Measurements from ENCODE around the gene CTSZ. TPM values are rescaled to one million over a fixed set of nuclear protein-coding genes. Genes with fewer than 3 reads are reported as not detected.
A peak's percentile ranks its signal among the peaks of the same experiment; 100 is the strongest.
"Not testable (repeated sequence)": the region's sequence is repeated elsewhere in the genome, so short reads cannot be mapped to it uniquely, and the experiment has no call there.

The CTSZ gene
- polyA plus RNA-seq, 12 donors: 56.0 to 108 (median 65.1) TPM; not detected in 1

- DNase-seq: peak; percentile 40
Measured at GRCh38 chr20:58981628-58982364, 25.3 kb downstream of the CTSZ start.

DNA sequence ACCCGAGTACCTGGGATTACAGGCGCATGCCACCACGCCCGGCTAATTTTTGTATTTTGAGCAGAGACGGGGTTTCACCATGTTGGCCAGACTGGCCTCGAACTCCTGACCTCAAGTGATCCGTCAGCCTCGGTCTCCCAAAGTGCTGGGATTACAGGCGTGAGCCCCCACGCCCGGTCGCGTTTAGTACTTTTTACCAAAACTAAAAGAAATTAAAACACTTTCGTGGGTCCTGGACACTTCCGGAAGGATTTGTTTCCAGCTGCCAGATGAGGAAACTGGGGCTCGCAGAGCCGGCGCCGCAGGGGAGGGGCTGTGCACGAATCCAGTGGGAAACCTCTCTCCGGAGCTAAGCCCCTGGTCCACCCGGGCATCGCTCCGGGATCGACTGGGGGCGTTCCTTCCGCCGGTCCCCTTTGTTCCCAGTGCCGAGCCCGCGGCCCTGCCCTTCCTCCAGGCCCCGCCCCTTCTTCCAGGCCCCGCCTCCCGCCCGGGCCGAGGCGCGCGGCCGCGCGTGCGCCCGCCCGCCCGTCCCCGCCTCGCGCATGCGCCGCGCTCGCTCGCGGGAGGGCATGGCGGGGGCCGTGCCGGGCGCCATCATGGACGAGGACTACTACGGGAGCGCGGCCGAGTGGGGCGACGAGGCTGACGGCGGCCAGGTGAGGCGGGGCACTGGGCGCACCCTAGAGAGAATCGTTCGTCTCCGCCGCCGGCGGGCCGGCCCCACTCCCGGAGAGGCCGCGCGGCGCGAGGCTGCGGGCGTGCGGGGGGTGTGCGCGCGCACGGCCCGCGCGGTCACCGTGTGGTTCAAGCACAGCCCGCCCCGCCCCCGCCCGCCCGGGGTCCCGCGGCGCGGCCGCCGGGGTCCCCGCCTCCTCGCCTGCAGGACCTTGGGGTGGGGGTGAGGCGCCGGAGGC, 26.1 kb downstream of the CTSZ start, which contains the start of gene NELFCD:
Gene NELFCD (plus strand): TSS at position 546 of the 917 bp plus-strand sequence. CDS start 54 bp downstream, at position 600.
- peak; percentile 82 for DNase-seq

- DNase-seq: no peak
Measured at GRCh38 chr20:58978351-58979190, 28.5 kb downstream of the CTSZ start.

GRCh38 chr20:58976061-58976730, 30.9 kb downstream of the CTSZ start:
- no peak for DNase-seq

DNA sequence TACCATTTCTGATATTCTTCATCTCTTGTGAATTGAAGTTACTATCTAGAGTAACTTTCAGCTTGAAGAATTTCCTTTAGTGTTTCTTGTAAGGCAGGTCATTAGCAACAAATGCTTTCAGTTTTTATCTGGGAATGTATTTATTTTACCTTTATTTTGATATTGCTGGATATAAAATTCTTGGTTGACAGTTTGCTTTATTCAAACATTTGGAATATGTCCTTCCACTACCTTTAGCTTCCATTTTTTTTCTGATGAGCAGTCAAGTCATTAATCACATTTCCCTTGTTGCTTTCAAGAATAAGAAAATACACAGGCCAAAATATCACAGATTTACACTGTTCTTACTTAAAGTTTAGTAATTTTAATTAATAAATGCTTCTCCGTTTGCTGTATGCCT, 31.7 kb downstream of the CTSZ start:
- no peak for DNase-seq

GRCh38 chr20:58973866-58974265, 33.2 kb downstream of the CTSZ start:
- no peak for DNase-seq

DNA sequence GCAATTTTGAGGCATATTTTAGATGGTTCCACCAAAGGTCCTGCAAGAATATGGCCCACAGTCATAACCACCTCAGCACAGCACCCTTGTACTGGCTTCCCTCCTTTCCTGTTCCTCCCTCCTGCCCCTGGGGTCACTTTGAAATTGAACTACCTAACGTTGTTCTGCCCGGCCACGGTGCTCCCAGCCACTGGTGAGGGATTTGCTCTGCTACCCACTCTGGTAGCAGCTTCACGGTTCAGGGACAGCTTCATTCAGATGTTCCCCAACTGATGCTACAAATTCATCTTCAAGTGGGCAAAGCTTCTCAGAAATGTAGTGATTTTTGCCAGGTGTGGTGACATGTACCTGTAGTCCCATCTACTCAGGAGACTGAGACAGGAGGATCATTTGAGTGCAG, 33.9 kb downstream of the CTSZ start:
- DNase-seq: no peak

DNA sequence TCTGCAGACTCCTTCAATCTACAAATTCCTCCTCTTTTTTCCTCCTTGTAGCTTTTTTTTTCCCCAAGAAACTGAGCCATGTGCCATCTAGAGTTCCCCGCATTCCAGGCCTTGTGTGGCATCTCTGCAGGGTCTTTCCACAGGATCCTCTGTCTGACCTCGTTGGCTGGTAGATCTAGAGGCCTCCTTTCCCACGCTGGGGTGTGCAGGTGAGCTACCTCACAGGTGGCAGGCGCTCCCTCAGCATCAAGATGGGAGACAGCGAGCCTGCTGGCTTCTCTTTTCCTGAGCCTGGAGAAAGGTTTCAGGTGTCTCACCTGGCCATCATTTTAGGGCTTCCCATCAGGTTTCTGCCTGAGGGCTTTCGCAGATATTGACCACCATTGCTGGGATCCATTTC, 35.6 kb downstream of the CTSZ start:
- no peak for DNase-seq

- no peak for DNase-seq
Measured at GRCh38 chr20:58970146-58970545, 36.9 kb downstream of the CTSZ start.

- no peak for DNase-seq
Measured at GRCh38 chr20:58969439-58969838, 37.6 kb downstream of the CTSZ start.

GRCh38 chr20:58967652-58968429, 39.2 kb downstream of the CTSZ start:
- no peak for DNase-seq

DNA sequence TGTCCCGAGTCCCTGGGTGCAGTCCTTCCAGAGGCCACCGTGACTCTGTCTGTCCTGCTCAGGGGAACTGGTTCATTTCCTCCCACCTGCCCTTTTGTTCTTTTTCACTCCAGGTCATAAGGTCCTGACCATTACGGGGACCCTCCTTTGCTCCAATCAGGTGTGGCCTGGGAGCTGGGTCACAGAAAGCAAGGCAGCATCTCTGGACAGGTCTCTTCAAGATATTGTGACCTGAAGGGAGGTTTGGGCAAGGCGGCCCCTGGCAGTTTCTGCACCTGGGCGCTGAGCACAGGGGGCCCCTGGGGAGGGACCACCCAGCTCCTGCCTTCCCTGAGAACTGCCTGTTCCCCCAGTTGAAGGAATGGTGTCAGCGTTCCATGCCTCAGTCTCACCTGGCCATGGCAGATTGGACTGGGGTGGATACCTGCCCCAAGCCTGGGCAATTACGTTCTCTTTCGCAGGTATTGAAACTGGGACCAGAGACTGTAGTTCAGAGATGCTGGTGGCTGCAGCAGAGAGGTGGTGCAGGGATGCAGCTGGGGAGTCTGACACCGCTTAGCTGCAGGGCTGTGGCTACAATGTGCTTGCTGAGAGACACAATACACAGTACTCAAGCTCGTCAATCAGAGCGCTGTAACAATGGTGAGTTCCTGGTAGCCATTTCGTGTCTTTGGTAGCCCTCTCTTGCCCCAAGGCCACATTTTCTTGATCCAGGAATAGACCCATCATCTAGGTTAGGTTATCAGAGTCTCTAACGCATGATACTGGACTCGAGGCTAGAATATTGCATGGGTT, 41.6 kb downstream of the CTSZ start:
- DNase-seq: no peak

- not testable (repeated sequence) for DNase-seq
Measured at GRCh38 chr20:58963922-58964321, 43.1 kb downstream of the CTSZ start.

- DNase-seq: no peak
Measured at GRCh38 chr20:58963060-58963584, 43.9 kb downstream of the CTSZ start.

DNA sequence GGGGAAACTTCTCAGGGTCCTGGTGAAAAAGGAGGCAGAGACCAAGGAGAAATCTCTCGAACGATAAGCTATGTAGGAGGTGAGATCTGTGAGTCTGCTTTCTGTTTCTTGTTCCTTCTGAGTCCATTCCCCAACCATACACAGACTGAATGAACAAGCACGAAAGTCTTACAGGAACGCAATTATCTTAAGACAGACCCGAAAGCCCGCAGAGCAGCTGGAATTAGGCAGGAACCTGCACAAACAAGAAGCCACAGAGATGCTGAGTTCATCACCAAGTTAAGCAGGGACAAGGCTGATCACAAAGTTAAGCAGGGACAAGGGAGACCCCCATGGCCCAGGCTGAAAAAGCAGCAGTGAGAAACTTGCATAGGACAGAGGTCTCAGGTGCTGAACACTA, 47.4 kb downstream of the CTSZ start:
- DNase-seq: no peak

DNA sequence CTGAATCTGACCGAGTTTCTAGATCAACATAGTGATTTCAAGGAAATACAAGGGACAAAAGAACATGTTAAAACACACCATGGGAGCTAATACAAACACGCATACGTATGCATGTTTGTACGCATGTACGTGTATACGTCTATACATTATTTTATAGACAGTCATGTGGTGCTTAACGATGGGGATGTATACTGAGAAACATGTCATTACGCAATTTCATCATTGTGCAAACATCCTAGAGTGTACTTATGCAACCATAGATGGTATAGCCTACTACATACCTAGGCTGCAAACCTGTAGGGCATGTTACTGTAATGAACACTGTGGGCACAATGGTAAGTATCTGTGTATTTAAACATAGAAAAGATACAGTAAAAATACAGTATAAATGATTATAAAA, 51.0 kb downstream of the CTSZ start:
- DNase-seq: no peak

GRCh38 chr20:58953050-58953449, 54.0 kb downstream of the CTSZ start:
- no peak for DNase-seq

- DNase-seq: no peak
Measured at GRCh38 chr20:58950603-58951002, 56.5 kb downstream of the CTSZ start.

DNA sequence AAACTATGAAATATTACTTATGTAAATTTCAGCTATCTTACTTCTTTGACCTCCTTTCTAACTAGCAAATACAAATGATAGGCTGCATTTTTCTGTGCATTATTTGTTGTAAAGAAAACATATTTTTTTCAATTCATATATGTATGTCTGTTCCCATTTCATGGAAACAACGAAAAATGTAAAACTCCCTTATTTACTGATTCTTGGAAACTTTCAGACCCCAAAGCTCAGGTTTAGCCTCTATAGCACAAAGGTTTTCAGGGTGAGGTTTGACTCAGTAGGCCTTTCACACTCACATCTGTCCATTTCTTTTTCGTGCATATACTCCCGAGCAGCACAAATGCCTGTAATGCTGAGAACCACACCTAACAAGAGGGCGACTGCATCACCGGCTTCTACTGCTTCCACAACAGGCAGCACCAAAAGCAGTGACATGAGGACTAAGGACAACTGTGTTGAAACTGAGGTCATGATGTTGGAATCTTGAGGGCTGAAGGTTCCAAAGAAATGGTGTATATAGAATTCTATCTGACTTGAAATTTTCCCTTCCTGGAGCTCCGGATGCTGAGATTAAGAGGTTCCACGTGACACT, 59.2 kb downstream of the CTSZ start:
- not testable (repeated sequence) for DNase-seq
